Measurements from ENCODE around the gene NPAS3. TPM values are rescaled to one million over a fixed set of nuclear protein-coding genes. Genes with fewer than 3 reads are reported as not detected.

Gene NPAS3
- total RNA-seq, 1 experiment from 2014 or later, result 0.35 TPM

DNA sequence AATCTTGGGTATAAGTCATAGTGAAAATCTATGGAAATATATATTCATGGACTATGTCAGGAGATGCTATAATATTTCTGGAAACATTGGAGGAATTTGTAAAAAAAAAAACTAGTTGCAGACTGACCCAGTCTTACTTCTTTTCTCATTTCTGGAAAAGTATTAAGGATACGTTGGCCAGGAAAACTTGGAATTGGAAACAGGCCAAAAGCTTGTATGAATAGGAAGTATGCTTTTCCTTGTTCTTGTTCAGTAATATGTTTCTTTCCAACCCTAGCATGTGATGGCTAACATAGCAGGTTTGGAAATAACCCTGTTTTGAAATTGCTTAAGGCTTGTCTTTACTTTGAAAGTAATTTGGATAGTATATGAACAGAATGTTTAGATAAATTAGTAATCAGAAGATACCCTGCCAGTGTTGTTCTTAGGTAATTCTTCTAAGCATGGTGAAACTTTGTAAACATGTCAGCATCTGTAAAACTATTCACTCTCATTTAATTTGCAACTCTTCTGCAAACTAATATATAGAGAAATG is 316.2 kb downstream of the NPAS3 start:
- Mint-ChIP-seq H3K9me3 (ENCODE audit: unreplicated experiment) (no peaks in the 10 kb centered on the region), H3K4me1 (ENCODE audit: insufficient read depth, unreplicated experiment) (no peaks in the 10 kb centered on the region), H3K36me3 (ENCODE audit: insufficient read depth, unreplicated experiment) (no peaks in the 10 kb centered on the region), H3K27ac (ENCODE audit: low read depth, unreplicated experiment) (no peak overlapping the region), H3K4me3 (ENCODE audit: unreplicated experiment) (no peak overlapping the region), H3K27me3 (ENCODE audit: insufficient read depth, unreplicated experiment) (peaks cover 23% of the 10 kb centered on the region)
- intact Hi-C loops (cut with micrococcal nuclease), result loop anchor here (5.0 kb wide), 1 partner anchor 53 kb away; no protein-coding TSS in a partner anchor
- ChIA-PET CTCF (interaction anchor here (0.6 to 1.1 kb wide), 2 partner anchors 11 to 138 kb away, joined by 3 to 4 read pairs; no protein-coding TSS in a partner anchor), POLR2A (no interaction called here)
- DNase-seq (ENCODE audit: unreplicated experiment), result no peak
- BruUV-seq (replicated peaks), result no TSS peak
- TF ChIP-seq, protein P1, sequence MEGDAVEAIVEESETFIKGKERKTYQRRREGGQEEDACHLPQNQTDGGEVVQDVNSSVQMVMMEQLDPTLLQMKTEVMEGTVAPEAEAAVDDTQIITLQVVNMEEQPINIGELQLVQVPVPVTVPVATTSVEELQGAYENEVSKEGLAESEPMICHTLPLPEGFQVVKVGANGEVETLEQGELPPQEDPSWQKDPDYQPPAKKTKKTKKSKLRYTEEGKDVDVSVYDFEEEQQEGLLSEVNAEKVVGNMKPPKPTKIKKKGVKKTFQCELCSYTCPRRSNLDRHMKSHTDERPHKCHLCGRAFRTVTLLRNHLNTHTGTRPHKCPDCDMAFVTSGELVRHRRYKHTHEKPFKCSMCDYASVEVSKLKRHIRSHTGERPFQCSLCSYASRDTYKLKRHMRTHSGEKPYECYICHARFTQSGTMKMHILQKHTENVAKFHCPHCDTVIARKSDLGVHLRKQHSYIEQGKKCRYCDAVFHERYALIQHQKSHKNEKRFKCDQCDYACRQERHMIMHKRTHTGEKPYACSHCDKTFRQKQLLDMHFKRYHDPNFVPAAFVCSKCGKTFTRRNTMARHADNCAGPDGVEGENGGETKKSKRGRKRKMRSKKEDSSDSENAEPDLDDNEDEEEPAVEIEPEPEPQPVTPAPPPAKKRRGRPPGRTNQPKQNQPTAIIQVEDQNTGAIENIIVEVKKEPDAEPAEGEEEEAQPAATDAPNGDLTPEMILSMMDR (IDR thresholded peaks at IDR 0.05; ENCODE audit: unreplicated experiment), result no peak

DNA sequence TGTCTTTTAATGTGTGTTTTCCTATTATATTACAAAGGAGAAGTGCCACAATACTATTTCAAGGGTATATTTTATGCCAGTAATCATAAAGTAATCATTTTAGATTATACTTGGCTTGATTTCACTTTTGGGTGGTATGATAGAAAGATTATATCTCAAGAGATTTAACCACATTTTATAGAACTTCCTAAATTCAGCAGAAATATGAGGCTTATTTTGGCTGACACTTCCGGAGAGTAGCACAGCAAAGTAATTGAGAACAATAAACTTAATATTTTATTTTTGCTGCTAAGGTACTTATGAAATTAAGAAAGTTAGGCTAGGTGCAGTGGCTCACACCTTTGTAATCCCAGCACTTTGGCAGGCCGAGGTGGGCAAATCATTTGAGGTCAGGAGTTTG is 319.1 kb downstream of the NPAS3 start:
- Mint-ChIP-seq H3K27ac (ENCODE audit: low read depth, unreplicated experiment) (no peak overlapping the region), H3K27me3 (ENCODE audit: insufficient read depth, unreplicated experiment) (peaks cover 12% of the 10 kb centered on the region), H3K4me1 (ENCODE audit: insufficient read depth, unreplicated experiment) (no peaks in the 10 kb centered on the region), H3K9me3 (ENCODE audit: unreplicated experiment) (no peaks in the 10 kb centered on the region), H3K4me3 (ENCODE audit: unreplicated experiment) (no peak overlapping the region), H3K36me3 (ENCODE audit: insufficient read depth, unreplicated experiment) (no peaks in the 10 kb centered on the region)
- no peak for DNase-seq (ENCODE audit: unreplicated experiment)
- ChIA-PET POLR2A (no interaction called here), CTCF (interaction anchor here (1.1 kb wide), 1 partner anchor 11 kb away, joined by 7 read pairs; no protein-coding TSS in a partner anchor)
- TF ChIP-seq, protein P1 (IDR thresholded peaks at IDR 0.05; ENCODE audit: unreplicated experiment), result no peak
- no TSS peak for BruUV-seq (replicated peaks)
- intact Hi-C loops (cut with micrococcal nuclease), result no loop called here

DNA sequence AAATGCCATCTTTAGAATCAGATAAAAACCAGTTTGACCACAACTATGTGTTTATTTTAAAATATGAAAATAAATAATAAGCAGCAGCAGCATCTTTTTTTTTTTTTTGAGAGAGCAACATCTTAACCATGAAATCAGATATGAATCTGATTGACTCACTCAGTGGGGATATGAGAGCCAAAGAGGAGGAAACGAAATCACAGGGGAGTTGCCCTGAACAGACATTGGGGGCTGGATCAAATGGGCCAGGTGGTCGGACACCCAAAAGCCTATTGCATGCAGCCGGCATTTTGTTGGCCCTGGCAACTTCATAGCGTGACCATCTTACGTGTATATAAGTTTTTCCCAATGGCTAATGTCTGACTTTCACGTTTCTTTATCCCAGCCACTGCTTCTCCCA is 321.1 kb downstream of the NPAS3 start:
- TF ChIP-seq, protein P1 (IDR thresholded peaks at IDR 0.05; ENCODE audit: unreplicated experiment), result no peak
- CTCF ChIA-PET, result no interaction called here
- intact Hi-C loops (cut with micrococcal nuclease), result no loop called here

DNA sequence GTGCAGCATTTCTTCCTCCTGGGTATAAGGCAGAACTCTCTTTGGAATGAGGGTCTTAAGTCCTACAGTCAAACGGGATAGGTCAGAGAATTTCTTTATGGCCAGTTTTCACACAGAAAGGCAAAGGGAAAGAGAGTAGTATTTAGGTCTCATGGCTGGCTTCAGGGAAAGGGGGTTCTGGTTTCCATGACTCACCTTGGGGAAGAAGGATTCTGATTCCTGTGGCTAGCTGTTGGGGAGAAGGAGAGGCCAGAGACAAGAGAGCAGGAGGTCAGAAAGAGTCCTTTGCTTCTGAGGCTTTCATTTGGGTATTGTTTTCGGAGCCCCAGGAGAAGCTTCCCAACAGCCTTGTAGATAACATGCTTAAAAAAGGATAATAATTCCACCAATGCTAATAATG is 332.5 kb downstream of the NPAS3 start:
- H3K9me3 Mint-ChIP-seq (ENCODE audit: unreplicated experiment), result no peaks in the 10 kb centered on the region
- no peak for DNase-seq (ENCODE audit: unreplicated experiment)
- H3K27me3 Mint-ChIP-seq (ENCODE audit: insufficient read depth, unreplicated experiment), result no peaks in the 10 kb centered on the region
- no TSS peak for BruUV-seq (replicated peaks)
- CTCF ChIA-PET, result interaction anchor here (0.6 kb wide), 1 partner anchor 105 kb away, joined by 3 read pairs; no protein-coding TSS in a partner anchor
- H3K4me3 Mint-ChIP-seq (ENCODE audit: unreplicated experiment), result no peak overlapping the region
- POLR2A ChIA-PET, result interaction anchor here (0.6 kb wide), 1 partner anchor 18 kb away, joined by 3 read pairs; no protein-coding TSS in a partner anchor
- no peaks in the 10 kb centered on the region for H3K4me1 Mint-ChIP-seq (ENCODE audit: insufficient read depth, unreplicated experiment)
- H3K36me3 Mint-ChIP-seq (ENCODE audit: insufficient read depth, unreplicated experiment), result no peaks in the 10 kb centered on the region
- no peak overlapping the region for H3K27ac Mint-ChIP-seq (ENCODE audit: low read depth, unreplicated experiment)
- TF ChIP-seq, protein P1 (IDR thresholded peaks at IDR 0.05; ENCODE audit: unreplicated experiment), result no peak
- intact Hi-C loops (cut with micrococcal nuclease), result no loop called here

More for the DNA sequence above, 321.1 kb downstream of the NPAS3 start:
- Mint-ChIP-seq H3K4me3 (ENCODE audit: unreplicated experiment) (no peak overlapping the region), H3K27me3 (ENCODE audit: insufficient read depth, unreplicated experiment) (no peaks in the 10 kb centered on the region), H3K27ac (ENCODE audit: low read depth, unreplicated experiment) (no peak overlapping the region), H3K36me3 (ENCODE audit: insufficient read depth, unreplicated experiment) (no peaks in the 10 kb centered on the region), H3K4me1 (ENCODE audit: insufficient read depth, unreplicated experiment) (no peaks in the 10 kb centered on the region), H3K9me3 (ENCODE audit: unreplicated experiment) (no peaks in the 10 kb centered on the region)
- DNase-seq (ENCODE audit: unreplicated experiment), result no peak
- no TSS peak for BruUV-seq (replicated peaks)
- POLR2A ChIA-PET, result no interaction called here
